ENCODE results near the gene CNST.

DNA sequence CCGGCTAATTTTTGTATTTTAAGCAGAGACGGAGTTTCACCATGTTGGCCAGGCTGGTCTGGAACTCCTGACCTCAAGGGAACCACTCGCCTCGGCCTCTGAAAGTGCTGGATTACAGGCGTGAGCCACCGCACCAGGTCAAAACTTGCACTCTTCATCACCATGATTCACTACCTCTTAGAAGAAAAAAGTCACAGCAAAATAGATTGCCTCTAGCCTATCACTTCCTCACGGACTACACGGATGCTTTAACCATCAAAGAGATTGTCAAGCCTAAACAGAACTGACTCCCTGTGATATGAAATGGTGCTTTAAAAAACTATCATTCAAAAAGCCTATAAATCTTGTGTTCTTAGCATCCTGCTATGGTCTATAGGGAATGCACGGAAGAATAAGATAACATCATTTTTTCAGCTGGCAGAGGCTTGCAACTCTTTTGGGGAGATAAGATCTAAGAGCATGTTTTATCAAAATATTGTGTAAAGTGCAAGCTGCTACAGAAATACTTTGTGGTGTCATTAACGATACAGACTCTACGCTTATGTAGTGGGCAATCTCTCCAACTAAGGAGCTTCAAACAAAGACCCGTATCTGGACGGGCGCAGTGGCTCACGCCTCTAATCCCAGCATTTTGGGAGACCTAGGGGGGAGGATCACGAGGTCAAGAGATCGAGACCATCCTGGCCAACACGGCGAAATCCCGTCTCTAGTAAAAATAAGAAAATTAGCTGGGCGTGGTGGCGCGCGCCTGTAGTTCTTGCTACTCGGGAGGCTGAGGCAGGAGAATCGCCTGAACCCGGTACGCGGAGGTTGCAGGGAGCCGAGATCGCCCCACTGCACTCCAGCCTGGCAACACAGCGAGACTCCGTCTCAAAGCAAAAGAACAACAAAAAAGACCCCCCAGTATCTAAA lies 1.2 kb upstream of the CNST start:
- TF ChIP-seq ZNF256 (CRISPR knock-in tag; conservative IDR thresholded peaks at IDR 0.05), result no peak
- TF ChIP-seq ZNF512 (CRISPR knock-in tag; IDR thresholded peaks at IDR 0.05), result no peak
- TF ChIP-seq FOXJ3 (CRISPR knock-in tag; IDR thresholded peaks at IDR 0.05; ENCODE audit: borderline replicate concordance), result no peak
- TF ChIP-seq POLR2AphosphoS5 (IDR thresholded peaks at IDR 0.05; ENCODE audit: low read depth, low read length), result no peak
- no peak for TF ChIP-seq TAF1 (CRISPR knock-in tag; IDR thresholded peaks at IDR 0.05)
- TF ChIP-seq MAZ (IDR thresholded peaks at IDR 0.05; ENCODE audit: borderline replicate concordance, low read depth, low read length), result no peak
- no peak for TF ChIP-seq MAZ (CRISPR knock-in tag; IDR thresholded peaks at IDR 0.05; ENCODE audit: low read depth)
- TF ChIP-seq IKZF1 (IDR thresholded peaks at IDR 0.05), result no peak

Measured in HepG2 (cell line).